Measurements from ENCODE around the gene PDE10A.
"Not testable (repeated sequence)": the region's sequence is repeated elsewhere in the genome, so short reads cannot be mapped to it uniquely, and the experiment has no call there.

The PDE10A gene

DNA sequence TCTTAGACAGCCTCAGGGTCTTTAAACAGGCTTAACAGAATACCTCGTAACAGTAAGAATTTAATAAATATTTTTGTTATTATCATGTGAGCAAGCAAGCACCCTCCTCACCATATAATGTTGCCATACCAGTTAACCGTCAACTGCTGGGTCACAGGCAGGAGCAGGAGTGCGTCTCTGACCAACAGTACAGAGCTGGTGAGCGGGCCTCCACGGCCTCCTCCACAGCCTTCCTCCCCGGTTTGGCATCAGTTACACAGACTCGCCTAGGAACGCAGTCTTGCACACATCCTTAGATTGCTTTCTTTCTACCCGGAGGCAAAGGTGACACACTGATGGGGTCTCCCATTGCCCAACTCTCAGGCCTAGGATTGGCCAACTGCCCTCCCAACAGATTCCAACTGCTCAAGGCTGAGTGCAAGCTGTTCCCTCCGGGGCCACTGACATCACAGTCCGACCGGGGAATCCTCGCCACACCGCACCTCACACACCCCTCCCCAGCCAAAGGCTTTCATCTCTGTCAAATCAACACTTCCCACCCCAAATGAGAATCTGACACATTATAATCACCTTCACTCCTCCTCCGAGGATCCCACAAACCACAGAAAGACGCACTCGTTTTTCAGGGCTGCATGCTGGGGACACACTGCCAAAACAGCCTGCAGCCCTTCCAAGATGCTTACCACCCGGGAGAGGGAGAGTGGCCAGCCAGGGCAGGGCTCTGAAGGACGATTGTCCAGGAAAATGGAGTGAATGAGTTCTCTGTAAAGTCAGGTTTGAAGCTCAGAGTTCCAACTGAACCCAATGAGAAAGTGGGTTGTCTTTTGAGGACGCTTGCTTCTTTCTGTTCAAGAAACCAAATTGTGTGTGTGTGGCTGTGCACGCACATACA is 63.2 kb downstream of the PDE10A start:
- DNase-seq (ENCODE audit: low read depth, low spot score) = no peak
- Histone ChIP-seq H3K9ac (ENCODE audit: insufficient read length, low read depth) (no peak overlapping the region), H3K9me3 (ENCODE audit: insufficient read depth, low read length) (no peaks in the 10 kb centered on the region), H3K4me3 (ENCODE audit: insufficient read length, low read depth) (no peak overlapping the region), H3K4me1 (ENCODE audit: insufficient read depth, insufficient read length) (peaks cover 4% of the 10 kb centered on the region), H3K27me3 (ENCODE audit: insufficient read depth, insufficient read length) (no peaks in the 10 kb centered on the region), H3K36me3 (ENCODE audit: insufficient read depth, insufficient read length, low read length) (no peaks in the 10 kb centered on the region)
- no peak for TF ChIP-seq YY1 (IDR thresholded peaks at IDR 0.05; ENCODE audit: insufficient read depth, insufficient read length)
- no peak for TF ChIP-seq ZNF274 (IDR thresholded peaks at IDR 0.05; ENCODE audit: low read depth, low read length)
- no peak for TF ChIP-seq SUZ12 (IDR thresholded peaks at IDR 0.05; ENCODE audit: extremely low read depth, insufficient read depth, insufficient read length)

- Histone ChIP-seq H3K4me1 (ENCODE audit: insufficient read depth, insufficient read length) (peaks cover 4% of the 10 kb centered on the region), H3K36me3 (ENCODE audit: insufficient read depth, insufficient read length, low read length) (no peaks in the 10 kb centered on the region), H3K4me3 (ENCODE audit: insufficient read length, low read depth) (no peak overlapping the region), H3K27me3 (ENCODE audit: insufficient read depth, insufficient read length) (no peaks in the 10 kb centered on the region), H3K9me3 (ENCODE audit: insufficient read depth, low read length) (no peaks in the 10 kb centered on the region), H3K9ac (ENCODE audit: insufficient read length, low read depth) (no peak overlapping the region)
- DNase-seq (ENCODE audit: low read depth, low spot score) = no peak
- TF ChIP-seq SUZ12 (IDR thresholded peaks at IDR 0.05; ENCODE audit: extremely low read depth, insufficient read depth, insufficient read length) (no peak), YY1 (IDR thresholded peaks at IDR 0.05; ENCODE audit: insufficient read depth, insufficient read length) (no peak), ZNF274 (IDR thresholded peaks at IDR 0.05; ENCODE audit: low read depth, low read length) (no peak)
These were observed 63.9 kb downstream of the PDE10A start for GRCh38 chr6:165599121-165599520.

DNA sequence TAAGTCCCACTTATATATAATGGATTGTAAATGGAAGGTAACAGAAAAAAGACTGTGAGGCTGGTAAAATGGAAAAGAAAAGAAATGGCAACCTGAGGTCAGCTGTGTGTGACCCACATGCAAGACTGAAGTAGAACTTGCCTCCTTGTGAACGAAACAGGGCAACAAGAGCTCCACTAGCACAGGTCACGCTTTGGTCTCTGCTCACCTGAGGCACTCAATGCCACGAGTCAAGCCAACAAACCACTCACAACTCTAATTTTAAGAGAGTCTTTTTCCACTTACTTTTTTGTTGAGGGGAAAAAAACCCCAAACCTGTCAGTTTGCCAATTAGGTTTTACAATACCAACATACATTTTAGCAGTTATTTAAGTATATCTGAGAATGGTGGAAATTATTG is 65.2 kb downstream of the PDE10A start:
- no peak for TF ChIP-seq ZNF274 (IDR thresholded peaks at IDR 0.05; ENCODE audit: low read depth, low read length)
- peaks cover 4% of the 10 kb centered on the region for H3K4me1 ChIP-seq (ENCODE audit: insufficient read depth, insufficient read length)
- H3K27me3 ChIP-seq (ENCODE audit: insufficient read depth, insufficient read length) = no peaks in the 10 kb centered on the region
- no peak overlapping the region for H3K4me3 ChIP-seq (ENCODE audit: insufficient read length, low read depth)
- DNase-seq (ENCODE audit: low read depth, low spot score) = no peak
- H3K9me3 ChIP-seq (ENCODE audit: insufficient read depth, low read length) = no peaks in the 10 kb centered on the region
- H3K9ac ChIP-seq (ENCODE audit: insufficient read length, low read depth) = no peak overlapping the region
- H3K36me3 ChIP-seq (ENCODE audit: insufficient read depth, insufficient read length, low read length) = no peaks in the 10 kb centered on the region

DNA sequence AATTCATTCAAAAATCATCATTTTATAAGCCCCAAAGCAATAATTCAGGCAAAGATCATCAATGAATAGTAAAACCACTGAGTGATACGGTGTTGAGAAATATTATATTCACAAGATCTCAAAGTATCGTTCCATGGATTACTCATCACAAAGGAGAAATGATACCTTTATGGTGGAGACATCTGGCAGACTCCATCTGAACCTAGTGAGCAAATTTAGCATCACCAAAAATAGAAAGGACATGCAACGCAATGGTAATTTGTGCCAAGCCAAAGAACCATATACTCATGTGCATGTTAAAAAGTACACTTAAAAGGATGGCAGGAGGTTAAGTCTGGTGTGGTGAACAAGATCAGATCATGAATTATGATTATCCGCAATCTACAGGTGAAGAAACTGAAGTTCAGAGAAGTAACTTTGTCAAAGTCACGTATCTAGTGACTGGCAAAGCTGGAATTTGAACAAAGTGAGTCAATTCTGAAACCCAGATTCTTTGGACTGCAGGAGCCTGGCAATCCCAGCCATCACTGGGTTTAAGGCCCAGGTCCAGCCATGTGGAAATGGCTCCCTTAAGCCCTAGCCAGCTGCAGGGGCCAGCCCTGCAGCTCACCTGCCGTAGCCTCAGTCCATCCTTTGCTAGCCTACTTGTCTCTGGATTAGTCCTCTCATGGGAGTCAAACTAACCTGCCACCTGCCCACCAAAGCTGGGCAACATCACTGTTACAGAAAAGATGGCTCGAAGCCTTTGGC is 68.3 kb downstream of the PDE10A start:
- Histone ChIP-seq H3K9me3 (ENCODE audit: insufficient read depth, low read length) (no peaks in the 10 kb centered on the region), H3K27me3 (ENCODE audit: insufficient read depth, insufficient read length) (no peaks in the 10 kb centered on the region), H3K4me1 (ENCODE audit: insufficient read depth, insufficient read length) (peaks cover 2% of the 10 kb centered on the region), H3K36me3 (ENCODE audit: insufficient read depth, insufficient read length, low read length) (no peaks in the 10 kb centered on the region), H3K4me3 (ENCODE audit: insufficient read length, low read depth) (no peak overlapping the region), H3K9ac (ENCODE audit: insufficient read length, low read depth) (no peak overlapping the region)
- no peak for TF ChIP-seq SUZ12 (IDR thresholded peaks at IDR 0.05; ENCODE audit: extremely low read depth, insufficient read depth, insufficient read length)
- no peak for TF ChIP-seq ZNF274 (IDR thresholded peaks at IDR 0.05; ENCODE audit: low read depth, low read length)
- no peak for TF ChIP-seq YY1 (IDR thresholded peaks at IDR 0.05; ENCODE audit: insufficient read depth, insufficient read length)
- no peak for DNase-seq (ENCODE audit: low read depth, low spot score)

DNA sequence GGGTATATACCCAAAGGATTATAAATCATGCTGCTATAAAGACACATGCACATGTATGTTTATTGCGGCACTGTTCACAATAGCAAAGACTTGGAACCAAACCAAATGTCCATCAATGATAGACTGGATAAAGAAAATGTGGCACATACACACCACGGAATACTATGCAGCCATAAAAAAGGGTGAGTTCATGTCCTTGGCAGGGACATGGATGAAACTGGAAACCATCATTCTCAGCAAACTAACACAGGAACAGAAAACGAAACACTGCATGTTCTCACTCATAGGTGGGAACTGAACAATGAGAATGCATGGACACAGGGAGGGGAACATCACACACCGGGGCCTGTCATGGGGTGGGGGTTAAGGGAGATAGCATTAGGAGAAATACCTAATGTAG is 70.1 kb downstream of the PDE10A start:
- not testable (repeated sequence) for DNase-seq (ENCODE audit: low read depth, low spot score); H3K9me3 ChIP-seq (ENCODE audit: insufficient read depth, low read length); H3K9ac ChIP-seq (ENCODE audit: insufficient read length, low read depth); H3K4me3 ChIP-seq (ENCODE audit: insufficient read length, low read depth); H3K4me1 ChIP-seq (ENCODE audit: insufficient read depth, insufficient read length); H3K36me3 ChIP-seq (ENCODE audit: insufficient read depth, insufficient read length, low read length); H3K27me3 ChIP-seq (ENCODE audit: insufficient read depth, insufficient read length)

DNA sequence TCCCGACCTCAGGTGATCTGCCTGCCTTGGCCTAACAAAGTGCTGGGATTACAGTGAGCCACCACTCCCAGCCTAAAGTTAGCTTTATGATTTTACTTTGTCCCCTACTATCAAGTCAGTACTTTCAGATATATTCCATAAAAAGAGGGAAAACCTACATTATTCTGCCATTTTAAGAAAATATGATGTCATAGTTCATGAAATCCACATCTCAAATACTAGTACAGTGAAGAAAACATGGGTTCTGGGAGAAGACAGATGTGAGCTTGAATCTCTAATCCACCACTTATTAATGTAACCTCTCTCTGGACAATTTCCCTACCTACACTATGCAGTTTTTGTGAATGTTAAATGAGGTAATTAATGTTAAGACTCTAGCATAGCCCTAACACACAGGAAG is 74.5 kb downstream of the PDE10A start:
- H3K4me3 ChIP-seq (ENCODE audit: insufficient read length, low read depth) = no peak overlapping the region
- no peaks in the 10 kb centered on the region for H3K36me3 ChIP-seq (ENCODE audit: insufficient read depth, insufficient read length, low read length)
- DNase-seq (ENCODE audit: low read depth, low spot score) = no peak
- H3K9me3 ChIP-seq (ENCODE audit: insufficient read depth, low read length) = no peaks in the 10 kb centered on the region
- H3K9ac ChIP-seq (ENCODE audit: insufficient read length, low read depth) = no peak overlapping the region
- no peak for TF ChIP-seq SUZ12 (IDR thresholded peaks at IDR 0.05; ENCODE audit: extremely low read depth, insufficient read depth, insufficient read length)
- H3K4me1 ChIP-seq (ENCODE audit: insufficient read depth, insufficient read length) = no peaks in the 10 kb centered on the region
- no peaks in the 10 kb centered on the region for H3K27me3 ChIP-seq (ENCODE audit: insufficient read depth, insufficient read length)

- H3K9ac ChIP-seq (ENCODE audit: insufficient read length, low read depth) = no peak overlapping the region
- H3K36me3 ChIP-seq (ENCODE audit: insufficient read depth, insufficient read length, low read length) = no peaks in the 10 kb centered on the region
These were observed 75.8 kb downstream of the PDE10A start for GRCh38 chr6:165587206-165587605.

More at GRCh38 chr6:165587206-165587605, 75.8 kb downstream of the PDE10A start:
- Histone ChIP-seq H3K27me3 (ENCODE audit: insufficient read depth, insufficient read length) (no peaks in the 10 kb centered on the region), H3K4me3 (ENCODE audit: insufficient read length, low read depth) (no peak overlapping the region), H3K9me3 (ENCODE audit: insufficient read depth, low read length) (no peaks in the 10 kb centered on the region), H3K4me1 (ENCODE audit: insufficient read depth, insufficient read length) (no peaks in the 10 kb centered on the region)
- DNase-seq (ENCODE audit: low read depth, low spot score) = no peak
- no peak for TF ChIP-seq YY1 (IDR thresholded peaks at IDR 0.05; ENCODE audit: insufficient read depth, insufficient read length)
- no peak for TF ChIP-seq SUZ12 (IDR thresholded peaks at IDR 0.05; ENCODE audit: extremely low read depth, insufficient read depth, insufficient read length)
- no peak for TF ChIP-seq ZNF274 (IDR thresholded peaks at IDR 0.05; ENCODE audit: low read depth, low read length)

Measured in NT2/D1 (cell line).